SJSA1 (cell line): Measurements from ENCODE around the gene RBP5. TPM values are rescaled to one million over a fixed set of nuclear protein-coding genes. Genes with fewer than 3 reads are reported as not detected.

Experiments used
- DNase-seq, 2 experiments: peaks; one replicate each; pipeline ENCODE4 v3.0.0-alpha.2; 2015 to 2020; ENCODE audit warnings: low spot score in 2 of 2, low read depth in 1 of 2
- H3K27ac ChIP-seq: fragments of 250-450 bp; sonication (Bioruptor Pico); 2 replicates; pipeline ENCODE4 v1.5.1; 2020; ENCODE audit warnings: mild to moderate bottlenecking, moderate library complexity
- H3K27me3 ChIP-seq: fragments of 250-450 bp; sonication (Bioruptor Pico); replicated peaks from 2 replicates; pipeline ENCODE4 v1.5.1; 2020; ENCODE audit warnings: mild to moderate bottlenecking, moderate library complexity
- H3K36me3 ChIP-seq: fragments of 250-450 bp; sonication (Bioruptor Pico); 2 replicates; pipeline ENCODE4 v1.5.1; 2020; ENCODE audit warnings: mild to moderate bottlenecking
- H3K4me1 ChIP-seq: fragments of 250-450 bp; sonication (Bioruptor Pico); replicated peaks from 2 replicates; pipeline ENCODE4 v1.6.1; 2021; ENCODE audit warnings: mild to moderate bottlenecking
- H3K4me3 ChIP-seq: fragments of 250-450 bp; sonication (Bioruptor Pico); 2 replicates; pipeline ENCODE4 v1.5.1; 2020; ENCODE audit warnings: mild to moderate bottlenecking
- H3K9me3 ChIP-seq: fragments of 250-450 bp; sonication (Bioruptor Pico); replicated peaks from 2 replicates; pipeline ENCODE4 v1.5.1; 2020; ENCODE audit warnings: mild to moderate bottlenecking
- total RNA-seq: library from RNA; depleted of rRNA; stranded (reverse); fragments of >200 nt; shearing (Covaris generic); gene quantifications from 2 replicates; pipeline ENCODE4 v1.2.3, GENCODE V29; 2014

RBP5 gene
- total RNA-seq, 1 experiment from 2014 or later = not detected

- Histone ChIP-seq H3K4me3 (no peak overlapping the region), H3K9me3 (no peaks in the 10 kb centered on the region), H3K27ac (no peak overlapping the region), H3K36me3 (no peaks in the 10 kb centered on the region), H3K27me3 (no peaks in the 10 kb centered on the region), H3K4me1 (no peaks in the 10 kb centered on the region)
- DNase-seq = no peak
Observed at GRCh38 chr12:7155471-7156034, 26.9 kb upstream of the RBP5 start.

GRCh38 chr12:7154901-7155470 lies 26.3 kb upstream of the RBP5 start:
- Histone ChIP-seq H3K27ac (no peak overlapping the region), H3K9me3 (no peaks in the 10 kb centered on the region), H3K4me3 (no peak overlapping the region), H3K27me3 (no peaks in the 10 kb centered on the region), H3K4me1 (no peaks in the 10 kb centered on the region), H3K36me3 (no peaks in the 10 kb centered on the region)
- no peak for DNase-seq

- no peaks in the 10 kb centered on the region for H3K4me1 ChIP-seq
- H3K4me3 ChIP-seq = no peak overlapping the region
- H3K27me3 ChIP-seq = no peaks in the 10 kb centered on the region
- H3K27ac ChIP-seq = no peak overlapping the region
- no peaks in the 10 kb centered on the region for H3K36me3 ChIP-seq
- no peak for DNase-seq
- no peaks in the 10 kb centered on the region for H3K9me3 ChIP-seq
Observed at GRCh38 chr12:7154042-7154441, 25.4 kb upstream of the RBP5 start.

DNA sequence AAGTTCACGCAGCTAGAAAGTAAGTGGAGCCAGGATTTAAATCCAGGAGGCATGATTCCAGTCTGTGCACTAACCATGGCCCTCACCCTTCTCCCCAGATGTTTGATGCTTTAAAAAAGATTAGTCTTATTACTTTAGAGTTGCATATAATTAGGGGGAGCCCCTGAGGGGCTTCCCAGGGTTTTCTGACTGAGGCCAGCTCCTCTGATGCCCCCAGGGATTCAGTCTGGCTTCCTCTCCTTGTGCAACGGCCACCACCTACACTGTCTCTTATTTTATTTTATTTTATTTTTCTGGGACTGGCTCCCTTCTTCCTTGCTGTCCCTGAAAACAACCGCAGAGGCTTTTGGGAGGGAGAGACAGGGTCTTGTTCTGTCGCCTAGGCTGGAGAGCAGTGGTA lies 24.1 kb upstream of the RBP5 start:
- no peaks in the 10 kb centered on the region for H3K36me3 ChIP-seq
- H3K27ac ChIP-seq = no peak overlapping the region
- H3K4me3 ChIP-seq = no peak overlapping the region
- H3K4me1 ChIP-seq = no peaks in the 10 kb centered on the region
- H3K27me3 ChIP-seq = no peaks in the 10 kb centered on the region
- no peaks in the 10 kb centered on the region for H3K9me3 ChIP-seq
- no peak for DNase-seq

- Histone ChIP-seq H3K27me3 (no peaks in the 10 kb centered on the region), H3K4me1 (no peaks in the 10 kb centered on the region), H3K27ac (no peak overlapping the region), H3K4me3 (no peak overlapping the region), H3K9me3 (no peaks in the 10 kb centered on the region), H3K36me3 (no peaks in the 10 kb centered on the region)
- DNase-seq = no peak
Observed at GRCh38 chr12:7151532-7151931, 22.8 kb upstream of the RBP5 start.

- no peaks in the 10 kb centered on the region for H3K9me3 ChIP-seq
- no peaks in the 10 kb centered on the region for H3K36me3 ChIP-seq
- no peak overlapping the region for H3K4me3 ChIP-seq
- H3K4me1 ChIP-seq = no peaks in the 10 kb centered on the region
- DNase-seq = no peak
- H3K27ac ChIP-seq = no peak overlapping the region
- H3K27me3 ChIP-seq = no peaks in the 10 kb centered on the region
Observed at GRCh38 chr12:7150841-7151240, 22.2 kb upstream of the RBP5 start.

- DNase-seq = no peak
- Histone ChIP-seq H3K4me3 (no peak overlapping the region), H3K9me3 (no peaks in the 10 kb centered on the region), H3K36me3 (no peaks in the 10 kb centered on the region), H3K27me3 (no peaks in the 10 kb centered on the region), H3K27ac (no peak overlapping the region), H3K4me1 (no peaks in the 10 kb centered on the region)
Observed at GRCh38 chr12:7150356-7150755, 21.7 kb upstream of the RBP5 start.

DNA sequence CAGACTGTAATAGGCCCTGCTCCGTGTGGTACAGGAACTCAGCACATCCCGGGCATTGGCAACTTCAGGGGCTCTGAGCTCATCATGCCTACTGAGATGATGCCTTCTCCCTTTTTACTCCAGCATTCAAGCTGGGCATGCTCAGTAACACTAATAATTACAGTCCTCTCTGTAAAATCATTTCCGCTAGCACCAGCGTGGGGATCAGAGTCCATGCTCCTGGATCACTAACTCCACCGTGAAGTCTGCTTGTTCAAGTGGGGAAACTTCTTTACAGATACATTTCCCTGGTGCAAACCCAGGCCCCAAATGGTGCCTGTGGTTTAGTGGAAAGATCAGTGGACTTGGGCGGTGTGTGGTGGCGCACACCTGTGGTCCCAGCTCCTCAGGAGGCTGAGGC lies 18.2 kb upstream of the RBP5 start:
- H3K27ac ChIP-seq = no peak overlapping the region
- H3K4me1 ChIP-seq = no peaks in the 10 kb centered on the region
- H3K9me3 ChIP-seq = no peaks in the 10 kb centered on the region
- H3K36me3 ChIP-seq = no peaks in the 10 kb centered on the region
- no peak for DNase-seq
- no peaks in the 10 kb centered on the region for H3K27me3 ChIP-seq
- H3K4me3 ChIP-seq = no peak overlapping the region

DNA sequence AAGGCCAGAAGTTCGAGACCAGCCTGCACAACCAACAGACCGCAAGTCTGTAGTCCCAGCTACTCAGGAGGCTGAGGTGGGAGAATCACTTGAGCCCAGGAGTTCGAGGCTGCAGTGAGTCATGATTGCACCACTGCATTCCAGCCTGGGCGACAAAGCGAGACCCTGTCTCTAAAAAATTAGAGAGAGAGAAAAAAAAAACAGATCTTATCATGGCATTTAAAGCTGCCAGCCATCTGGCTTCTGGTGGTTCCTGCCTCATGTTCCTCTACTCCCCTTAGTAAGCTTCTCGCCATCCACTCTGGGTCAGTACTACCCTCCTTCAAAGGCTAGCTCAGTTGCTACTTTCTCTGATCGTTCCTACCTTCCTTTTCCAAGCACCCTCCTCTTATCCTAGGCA lies 17.5 kb upstream of the RBP5 start:
- Histone ChIP-seq H3K36me3 (no peaks in the 10 kb centered on the region), H3K27ac (no peak overlapping the region), H3K27me3 (no peaks in the 10 kb centered on the region)

GRCh38 chr12:7145671-7146070 lies 17.0 kb upstream of the RBP5 start:
- Histone ChIP-seq H3K4me3 (no peak overlapping the region), H3K27me3 (no peaks in the 10 kb centered on the region), H3K9me3 (no peaks in the 10 kb centered on the region), H3K27ac (no peak overlapping the region), H3K36me3 (no peaks in the 10 kb centered on the region), H3K4me1 (no peaks in the 10 kb centered on the region)
- no peak for DNase-seq

More for the DNA sequence above, 17.5 kb upstream of the RBP5 start:
- H3K4me1 ChIP-seq = no peaks in the 10 kb centered on the region
- no peaks in the 10 kb centered on the region for H3K9me3 ChIP-seq
- no peak for DNase-seq
- no peak overlapping the region for H3K4me3 ChIP-seq

GRCh38 chr12:7144414-7145120 lies 15.9 kb upstream of the RBP5 start:
- Histone ChIP-seq H3K36me3 (no peaks in the 10 kb centered on the region), H3K27me3 (no peaks in the 10 kb centered on the region), H3K27ac (no peak overlapping the region), H3K4me3 (no peak overlapping the region), H3K4me1 (no peaks in the 10 kb centered on the region), H3K9me3 (no peaks in the 10 kb centered on the region)
- peak in 1 of 2 experiments; percentile 32 for DNase-seq

DNA sequence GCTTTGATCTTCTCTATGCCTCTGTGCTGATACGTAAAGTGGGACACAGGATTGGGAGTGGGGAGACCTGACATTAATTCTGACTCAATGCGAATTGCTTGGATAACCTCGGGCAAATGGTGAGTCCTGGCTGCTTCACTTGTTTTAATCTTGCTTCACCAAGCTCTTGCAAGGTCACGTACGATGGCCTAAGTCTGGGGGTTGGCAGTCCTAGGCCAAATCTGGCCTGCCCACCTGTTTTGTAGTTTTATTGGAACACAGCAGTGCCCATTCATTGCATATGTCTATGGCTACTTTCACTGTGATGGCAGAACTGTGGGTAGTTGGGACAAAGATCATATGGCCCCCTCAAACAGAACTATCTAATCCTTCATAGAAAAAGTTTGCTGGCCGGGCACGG lies 14.9 kb upstream of the RBP5 start:
- Histone ChIP-seq H3K9me3 (no peaks in the 10 kb centered on the region), H3K27ac (no peak overlapping the region), H3K4me3 (no peak overlapping the region), H3K4me1 (no peaks in the 10 kb centered on the region), H3K27me3 (no peaks in the 10 kb centered on the region), H3K36me3 (no peaks in the 10 kb centered on the region)
- no peak for DNase-seq

DNA sequence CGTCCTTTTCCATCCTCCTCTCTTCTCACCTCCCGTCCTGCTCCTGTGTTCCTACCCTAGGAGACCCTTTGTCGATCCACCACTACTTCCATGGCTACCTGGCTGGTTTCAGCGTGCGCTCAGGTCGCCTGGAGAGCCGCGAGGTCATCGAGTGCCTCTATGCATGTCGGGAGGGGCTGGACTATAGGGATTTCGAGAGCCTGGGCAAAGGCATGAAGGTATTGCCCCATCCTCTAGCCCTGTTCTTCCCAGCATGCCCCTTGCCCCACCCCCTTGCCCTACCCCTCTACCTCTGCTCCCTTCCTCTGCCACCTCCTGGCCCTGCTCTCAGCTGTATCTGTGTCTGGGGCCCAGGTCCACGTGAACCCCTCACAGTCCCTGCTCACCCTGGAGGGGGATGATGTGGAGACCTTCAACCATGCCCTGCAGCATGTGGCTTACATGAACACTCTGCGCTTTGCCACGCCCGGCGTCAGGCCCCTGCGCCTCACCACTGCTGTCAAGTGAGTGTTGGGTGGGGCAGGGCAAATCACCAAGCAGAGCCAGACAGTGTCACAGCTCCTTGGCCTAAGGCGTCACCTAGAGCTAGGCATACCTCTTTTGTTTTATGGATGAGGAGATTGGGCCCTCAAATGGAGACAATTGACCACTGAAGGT lies 14.2 kb upstream of the RBP5 start:
- Histone ChIP-seq H3K27ac (no peak overlapping the region), H3K4me3 (no peak overlapping the region), H3K9me3 (no peaks in the 10 kb centered on the region), H3K27me3 (no peaks in the 10 kb centered on the region; the same call in 1 of the 2 replicates), H3K4me1 (no peaks in the 10 kb centered on the region), H3K36me3 (no peaks in the 10 kb centered on the region)
- no peak for DNase-seq

DNA sequence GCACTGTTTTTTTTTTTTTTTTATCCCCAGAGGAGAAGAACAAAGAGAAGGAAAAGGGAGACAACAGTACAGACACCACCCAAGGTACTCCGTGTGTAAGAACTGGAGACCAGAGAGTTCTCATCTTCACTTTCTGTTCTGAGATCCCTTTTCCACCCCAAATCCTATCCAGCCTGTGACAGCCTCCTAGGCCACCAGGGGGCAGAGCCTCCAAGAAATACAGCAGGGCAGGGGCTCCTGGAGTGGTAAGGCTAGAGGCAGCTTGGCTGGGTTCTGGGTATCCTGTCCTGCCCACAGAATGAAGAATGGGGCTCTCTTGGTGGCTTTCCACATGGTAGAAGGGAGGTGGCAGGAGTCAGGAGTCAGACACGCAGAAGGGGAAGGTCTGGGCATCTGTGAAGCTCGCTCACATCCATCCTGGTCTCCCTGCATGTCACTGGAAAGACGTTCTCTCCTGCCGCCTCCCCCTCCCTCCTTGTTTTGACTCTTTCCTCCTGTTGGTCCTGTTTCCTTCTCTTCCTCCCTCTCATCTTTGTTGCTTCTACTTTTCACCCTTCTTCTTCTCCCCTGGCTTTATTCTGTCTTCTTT lies 13.5 kb upstream of the RBP5 start:
- no peaks in the 10 kb centered on the region; the same call in 1 of the 2 replicates for H3K27me3 ChIP-seq
- no peaks in the 10 kb centered on the region for H3K9me3 ChIP-seq
- no peak overlapping the region for H3K27ac ChIP-seq
- DNase-seq = peak in 1 of 2 experiments; percentile 14
- H3K4me3 ChIP-seq = no peak overlapping the region
- H3K36me3 ChIP-seq = no peaks in the 10 kb centered on the region
- H3K4me1 ChIP-seq = no peaks in the 10 kb centered on the region
